Uterus (tissue), 2 donors: Measurements from ENCODE around the gene MTREX.

Source experiments
- POLR2A ChIP-seq, 2 donors: fragments of 450-650 bp; IDR thresholded peaks; one replicate each; pipeline ENCODE4 v1.6.1; 2016; ENCODE audit warnings: antibody characterized with exemption in 2 of 2, mild to moderate bottlenecking in 1 of 2, moderate library complexity in 1 of 2
- TF ChIP-seq, protein P1 (sequence below), 4 experiments: fragments of 200-600 bp in 2 of 4; fragments of 450-650 bp in 2 of 4; sonication (generic) in 2 of 4; IDR thresholded peaks; one replicate each; pipeline ENCODE4 v1.5.1; 2016 to 2019; ENCODE audit warnings: antibody characterized with exemption in 4 of 4, mild to moderate bottlenecking in 2 of 4, moderate library complexity in 1 of 4

- TF ChIP-seq, protein P1, sequence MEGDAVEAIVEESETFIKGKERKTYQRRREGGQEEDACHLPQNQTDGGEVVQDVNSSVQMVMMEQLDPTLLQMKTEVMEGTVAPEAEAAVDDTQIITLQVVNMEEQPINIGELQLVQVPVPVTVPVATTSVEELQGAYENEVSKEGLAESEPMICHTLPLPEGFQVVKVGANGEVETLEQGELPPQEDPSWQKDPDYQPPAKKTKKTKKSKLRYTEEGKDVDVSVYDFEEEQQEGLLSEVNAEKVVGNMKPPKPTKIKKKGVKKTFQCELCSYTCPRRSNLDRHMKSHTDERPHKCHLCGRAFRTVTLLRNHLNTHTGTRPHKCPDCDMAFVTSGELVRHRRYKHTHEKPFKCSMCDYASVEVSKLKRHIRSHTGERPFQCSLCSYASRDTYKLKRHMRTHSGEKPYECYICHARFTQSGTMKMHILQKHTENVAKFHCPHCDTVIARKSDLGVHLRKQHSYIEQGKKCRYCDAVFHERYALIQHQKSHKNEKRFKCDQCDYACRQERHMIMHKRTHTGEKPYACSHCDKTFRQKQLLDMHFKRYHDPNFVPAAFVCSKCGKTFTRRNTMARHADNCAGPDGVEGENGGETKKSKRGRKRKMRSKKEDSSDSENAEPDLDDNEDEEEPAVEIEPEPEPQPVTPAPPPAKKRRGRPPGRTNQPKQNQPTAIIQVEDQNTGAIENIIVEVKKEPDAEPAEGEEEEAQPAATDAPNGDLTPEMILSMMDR (IDR thresholded peaks at IDR 0.05) = no peak
- TF ChIP-seq POLR2A (IDR thresholded peaks at IDR 0.05) = no peak
Measured at GRCh38 chr5:55446640-55447351, 139.0 kb downstream of the MTREX start.
